CD4-positive, alpha-beta T cell treated with Interleukin-1 beta for 1 hour (primary cell): ENCODE data around the gene AK8.
"Not testable (repeated sequence)": the region's sequence is repeated elsewhere in the genome, so short reads cannot be mapped to it uniquely, and the experiment has no call there.

ENCODE experiments used
- DNase-seq, 2 donors: peaks; one replicate each; pipeline ENCODE4 v3.0.0-alpha.2; 2020 to 2022

Gene AK8

DNA sequence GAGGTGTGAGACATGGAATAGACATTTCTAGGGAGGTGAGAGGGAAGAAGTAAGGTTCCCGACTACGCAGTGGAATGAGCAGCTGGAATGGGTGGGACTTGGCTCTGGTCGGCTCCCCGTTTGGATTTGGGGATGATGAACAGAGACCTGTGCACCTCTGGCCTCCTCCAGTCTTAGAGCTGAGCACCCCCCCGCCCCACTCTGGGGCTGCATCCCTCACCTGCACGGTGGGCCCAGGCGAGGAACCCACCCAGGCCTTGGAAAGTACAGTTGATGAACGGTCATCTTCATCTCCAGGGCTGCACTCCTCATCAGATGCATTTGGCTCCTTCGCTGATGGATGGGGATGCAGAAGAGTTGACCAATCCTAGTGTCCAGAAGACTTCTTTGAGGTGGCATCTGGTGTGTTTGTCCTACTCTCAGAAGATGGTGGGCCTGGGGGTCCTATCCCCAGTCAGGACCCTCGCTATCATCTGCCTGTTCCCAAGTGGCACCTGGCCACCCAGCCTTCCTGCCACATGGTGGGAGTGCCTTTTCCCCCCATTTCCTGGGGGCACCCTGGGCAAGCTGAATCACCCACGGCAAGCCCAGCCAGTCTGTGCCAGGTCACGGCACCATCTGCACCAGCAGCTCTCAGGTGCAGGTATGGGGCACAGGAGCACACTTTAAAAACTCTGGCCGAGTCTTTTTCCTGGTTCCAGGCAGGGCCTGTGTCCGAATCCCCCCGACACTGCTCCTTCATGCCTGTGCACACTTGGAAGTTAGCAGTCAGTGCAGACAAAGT is 137.4 kb downstream of the AK8 start:
- no peak for DNase-seq

DNA sequence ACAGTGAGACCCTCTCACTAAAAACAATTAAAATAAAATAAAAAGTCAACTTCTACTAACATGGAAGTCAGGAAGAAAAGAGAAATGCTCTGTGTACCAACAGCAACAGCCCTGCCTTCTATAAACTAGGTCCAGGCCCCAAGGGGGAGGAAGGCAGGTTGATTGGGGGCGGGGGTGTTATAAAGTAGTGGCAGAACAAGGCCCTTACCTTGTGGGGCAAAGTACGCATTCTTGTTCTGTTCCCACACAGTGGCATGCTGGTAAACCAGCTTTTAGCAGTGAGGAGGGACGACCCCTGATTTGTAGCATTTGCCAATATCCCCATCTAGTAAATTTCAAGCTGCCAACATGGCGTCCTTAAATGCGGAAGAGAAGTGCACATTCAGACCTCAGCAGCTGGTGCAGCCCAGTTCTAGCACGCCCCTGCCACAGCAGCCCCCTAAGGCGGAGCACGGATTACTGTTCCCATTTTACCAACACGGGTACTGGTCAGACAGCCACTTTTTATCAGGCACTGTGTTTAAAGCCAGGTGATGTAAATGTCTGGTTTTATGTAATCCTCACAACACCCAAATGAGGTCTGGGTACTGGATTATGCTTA is 138.3 kb downstream of the AK8 start:
- DNase-seq = no peak

DNA sequence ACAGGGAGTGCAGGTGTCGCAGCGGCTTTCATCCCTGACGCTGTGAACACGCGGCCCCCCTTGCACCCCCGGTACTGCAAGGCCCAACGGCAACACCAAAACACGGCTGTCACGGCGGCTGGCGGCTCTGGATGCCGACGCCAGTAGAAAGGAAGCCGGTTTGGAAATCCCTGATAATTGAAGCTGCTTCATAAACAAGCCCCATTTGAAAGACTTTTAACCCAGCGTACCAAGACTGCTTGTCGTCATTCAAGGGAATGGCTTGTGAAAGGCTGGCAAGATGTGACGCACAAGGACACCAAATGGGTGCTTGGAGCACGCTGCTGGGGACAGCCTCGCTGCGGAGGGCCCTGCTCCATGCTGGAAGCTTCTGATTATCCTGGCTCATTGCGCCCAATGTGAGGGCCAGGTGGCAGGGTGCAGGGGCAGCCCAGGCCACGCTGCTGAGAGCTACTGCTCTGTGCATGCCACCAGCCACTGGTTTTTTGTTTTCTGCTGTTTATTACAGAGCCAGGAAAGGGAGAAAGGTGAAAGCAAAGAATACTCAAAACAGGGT is 144.7 kb downstream of the AK8 start:
- no peak for DNase-seq

DNA sequence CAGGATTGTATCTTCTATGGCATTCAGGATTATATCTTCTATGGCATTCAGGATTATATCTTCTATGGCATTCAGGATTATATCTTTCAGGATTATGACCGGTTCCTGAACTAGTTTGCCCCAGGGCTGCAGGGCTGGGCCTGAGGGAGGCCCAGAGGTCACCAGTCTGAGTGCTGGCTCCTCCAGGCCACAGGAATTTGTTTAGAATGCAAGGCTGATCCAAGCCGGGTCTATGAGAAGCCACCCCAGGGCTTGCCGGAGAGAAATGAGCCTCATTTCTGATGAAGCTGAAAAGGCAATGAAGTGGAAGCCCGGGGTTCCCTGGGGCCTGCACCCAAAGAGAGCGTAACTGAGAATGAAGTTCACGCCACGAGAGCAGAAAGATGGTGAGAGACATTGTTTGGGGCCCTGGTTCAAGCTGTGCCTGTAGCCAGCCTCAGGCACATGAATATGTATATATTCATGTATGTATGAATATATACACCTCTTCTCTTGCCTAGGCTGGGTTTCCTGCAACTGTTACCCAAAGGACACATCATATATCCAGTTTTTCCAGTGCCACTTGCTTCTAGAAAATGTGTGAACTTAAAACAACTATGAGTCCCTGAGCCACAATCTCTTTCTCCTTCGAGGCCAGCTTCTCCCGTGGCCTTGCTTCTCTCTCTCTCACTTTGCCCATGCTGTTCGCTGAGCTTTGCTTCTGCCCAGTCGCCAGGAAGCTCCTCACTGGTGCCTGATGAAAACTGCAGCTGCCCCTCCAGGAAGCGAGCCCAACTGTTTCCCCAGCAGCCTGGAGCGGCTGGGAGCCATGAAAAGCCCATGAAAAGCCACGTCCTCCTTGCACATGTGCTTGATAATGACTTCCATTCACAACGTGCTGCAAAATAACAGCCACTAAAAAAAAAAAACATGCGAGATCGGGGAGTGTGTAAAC is 145.5 kb downstream of the AK8 start:
- no peak for DNase-seq

DNA sequence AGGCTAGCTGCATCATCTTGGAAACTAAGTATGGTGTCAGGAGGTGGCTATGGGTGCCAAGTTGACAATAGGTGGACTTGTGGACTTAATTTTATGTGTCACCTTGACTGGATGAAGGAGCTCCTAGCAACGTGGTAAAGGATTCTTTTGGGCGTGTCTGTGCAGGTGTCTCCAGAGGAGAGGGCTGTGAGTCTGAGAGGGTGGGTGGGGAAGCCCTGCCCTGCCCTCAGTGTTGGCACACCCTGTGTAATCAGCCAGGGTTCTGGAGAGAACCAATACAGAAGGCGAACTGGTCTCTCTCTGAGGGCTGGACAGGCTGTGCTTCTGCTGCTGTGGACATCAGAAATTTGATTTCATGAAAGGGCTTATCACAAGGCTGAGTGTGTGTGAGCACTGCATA is 146.9 kb downstream of the AK8 start:
- no peak for DNase-seq

DNA sequence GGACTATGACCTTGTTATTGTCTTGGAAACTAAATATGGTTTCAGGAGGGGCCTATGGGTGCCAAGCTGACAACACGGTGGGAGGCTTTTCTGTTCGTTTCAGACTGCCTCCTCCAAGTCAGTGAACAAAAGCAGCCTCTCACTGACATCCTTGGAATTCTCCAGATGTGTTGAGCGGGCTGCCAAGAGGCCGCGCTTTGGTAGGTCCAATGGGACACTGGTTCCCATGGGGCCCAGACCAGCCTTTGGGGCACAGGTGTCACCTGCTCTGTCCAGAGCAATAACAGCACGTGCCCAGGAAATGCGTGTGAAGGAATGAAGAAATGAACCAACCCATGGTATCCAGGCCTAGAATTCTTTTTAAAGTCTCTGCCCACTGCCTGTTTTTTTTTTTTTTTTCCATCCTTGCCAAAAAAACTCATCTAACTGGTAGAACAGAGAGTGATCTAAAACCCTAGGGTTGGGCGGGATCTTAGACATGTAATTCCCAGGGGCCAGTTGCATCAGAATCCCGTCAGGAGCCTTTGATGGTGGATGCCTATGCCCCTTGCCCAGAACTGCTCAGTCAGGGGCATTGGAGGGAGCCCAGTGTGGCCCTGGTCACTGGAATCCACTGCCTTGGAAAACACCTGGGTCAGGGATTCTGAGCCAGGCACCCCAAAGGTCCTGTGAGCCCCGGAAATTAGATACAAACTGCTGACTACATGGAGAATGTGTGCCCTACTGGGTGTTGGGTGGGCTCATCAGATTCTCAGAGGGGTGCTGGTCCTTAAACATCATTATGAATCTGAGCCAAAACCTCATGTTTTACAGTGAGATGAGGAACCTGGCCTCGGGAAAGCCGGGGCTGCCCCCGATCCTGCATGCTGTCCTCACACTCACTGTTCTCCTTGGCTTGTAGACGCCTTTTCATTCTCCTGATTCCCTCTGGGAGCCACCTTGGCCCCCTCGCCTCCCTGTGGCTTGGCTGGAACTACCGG is 147.7 kb downstream of the AK8 start:
- DNase-seq = no peak

DNA sequence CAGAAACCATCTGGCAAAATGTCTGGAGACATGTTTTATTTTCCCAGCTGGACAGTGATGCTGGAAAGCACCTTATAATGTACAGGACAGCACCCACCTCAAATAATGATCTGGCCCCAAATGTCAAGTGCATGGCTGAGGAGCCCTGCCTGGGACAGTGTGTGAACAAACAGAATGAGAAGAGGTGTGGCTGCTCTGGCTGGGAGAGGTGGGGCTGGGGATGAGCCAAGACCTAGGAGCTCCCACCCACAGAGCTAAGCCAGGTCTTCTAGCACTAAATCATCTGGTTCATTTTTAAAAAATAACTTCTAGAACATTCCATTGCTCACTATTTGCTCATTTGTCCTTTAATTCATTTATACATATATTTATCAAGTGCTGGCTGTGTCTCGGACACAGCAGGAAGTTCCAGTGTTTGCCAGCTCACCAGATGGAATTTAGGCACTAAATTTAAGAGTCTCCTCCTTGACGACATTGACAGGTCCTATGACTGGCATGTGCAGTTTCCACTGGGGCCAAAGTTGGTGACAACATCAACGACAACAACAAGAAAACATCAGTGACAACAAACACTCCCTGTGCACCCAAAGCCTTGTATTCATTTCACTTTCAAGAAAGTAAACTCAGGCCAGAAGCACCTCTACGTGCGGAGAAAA is 148.7 kb downstream of the AK8 start:
- DNase-seq = no peak

DNA sequence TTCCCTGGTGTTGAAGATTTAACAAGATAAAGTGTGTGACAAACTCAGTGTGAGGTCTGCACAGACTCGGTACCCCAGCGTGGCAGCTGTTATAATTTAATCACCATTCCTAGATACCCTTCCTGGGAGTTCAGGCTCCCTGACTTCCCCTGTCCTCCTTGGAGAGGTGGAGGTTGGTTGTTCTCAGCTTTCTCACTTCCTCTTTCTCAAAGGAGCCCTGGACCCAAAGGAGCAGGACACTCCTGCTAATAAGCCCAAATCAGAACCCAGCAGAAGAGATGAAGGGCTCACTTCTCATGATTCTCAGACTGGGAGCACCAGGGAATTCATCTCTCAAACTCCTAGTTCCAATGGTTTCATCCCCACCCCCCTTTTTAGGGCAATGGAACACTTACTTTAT is 149.6 kb downstream of the AK8 start:
- no peak for DNase-seq

DNA sequence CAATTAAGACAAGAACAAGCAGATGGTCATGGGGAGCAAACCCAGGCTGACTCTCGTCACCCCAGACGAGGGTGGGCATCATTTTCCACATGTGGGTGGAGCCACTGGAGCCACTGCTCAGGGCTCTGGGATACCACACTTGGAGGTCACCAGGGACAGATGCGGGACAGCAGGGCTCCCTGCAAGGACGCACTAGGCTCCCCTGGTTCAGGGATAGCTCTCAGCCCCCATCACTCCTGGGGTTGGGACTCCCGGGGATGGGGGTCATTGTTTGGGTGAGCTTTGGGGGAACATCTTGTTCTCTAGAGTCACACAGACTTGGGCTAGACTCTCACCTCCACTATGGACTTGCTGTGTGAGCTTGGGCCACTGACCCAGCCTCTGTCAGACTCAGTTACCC is 150.0 kb downstream of the AK8 start:
- DNase-seq = no peak

DNA sequence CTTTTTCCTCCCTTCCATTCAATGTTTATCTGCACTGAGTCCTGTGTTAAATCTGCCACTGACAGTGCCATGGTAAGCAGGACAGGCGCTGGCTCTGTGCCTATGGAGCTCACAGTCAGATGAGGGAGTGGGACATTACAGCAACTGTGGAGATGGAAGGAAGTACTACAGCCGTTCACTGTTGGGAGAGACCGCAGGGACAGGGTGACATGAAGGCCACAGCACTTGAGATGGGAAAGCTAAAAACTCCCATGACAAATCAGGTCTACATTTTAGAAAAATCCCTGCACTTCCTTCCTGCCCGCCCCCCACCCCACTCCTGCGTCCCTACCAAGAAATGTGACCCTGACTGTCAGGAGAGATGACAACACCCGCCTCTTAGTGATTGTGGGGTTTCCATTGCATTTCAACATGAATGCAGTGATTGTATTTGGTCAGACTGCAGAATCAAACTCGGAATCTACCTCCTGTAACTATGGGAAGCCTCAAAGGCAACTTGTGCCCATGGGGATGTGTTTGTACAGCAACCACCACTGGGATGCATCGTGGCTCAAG is 151.4 kb downstream of the AK8 start:
- no peak for DNase-seq

DNA sequence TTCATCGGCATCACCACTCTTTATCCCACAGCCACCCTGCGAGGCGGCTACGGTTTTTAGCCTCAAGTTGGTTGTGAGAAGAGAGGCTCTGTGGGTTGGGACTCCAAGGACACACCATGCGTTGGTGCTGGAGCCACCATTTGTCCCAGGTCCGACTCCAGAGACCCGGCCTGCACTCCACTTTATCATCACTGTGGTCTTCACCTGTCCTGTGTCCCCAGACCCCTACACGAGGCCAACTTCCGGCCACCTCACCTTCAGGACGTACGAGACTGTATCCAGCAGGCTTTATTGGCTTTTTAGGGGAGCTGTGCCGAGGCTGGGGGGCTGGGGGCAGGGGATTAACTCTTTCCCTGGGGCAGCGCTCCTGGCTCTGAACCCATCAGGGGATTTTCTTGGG is 152.8 kb downstream of the AK8 start:
- DNase-seq = no peak

DNA sequence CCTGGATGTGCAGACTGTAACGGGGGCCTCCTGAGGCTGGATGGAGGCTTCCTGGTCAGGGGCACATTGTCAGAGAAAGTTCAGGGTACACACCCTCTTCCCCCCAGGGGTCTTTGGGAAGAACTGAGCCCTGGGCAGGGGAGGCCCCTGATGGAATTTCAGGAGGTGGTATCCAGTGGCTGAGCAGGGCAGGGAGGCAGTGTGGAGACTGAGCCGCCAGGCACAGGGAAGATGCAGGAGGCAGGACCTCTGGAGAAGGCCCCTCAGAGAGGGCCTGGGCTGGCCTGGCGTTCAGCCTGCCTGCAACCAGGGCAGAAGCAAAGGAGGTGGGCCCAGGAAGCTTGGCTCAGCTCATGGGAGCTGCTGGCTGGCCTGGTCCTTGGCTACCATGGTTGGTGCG is 154.3 kb downstream of the AK8 start:
- no peak for DNase-seq

DNA sequence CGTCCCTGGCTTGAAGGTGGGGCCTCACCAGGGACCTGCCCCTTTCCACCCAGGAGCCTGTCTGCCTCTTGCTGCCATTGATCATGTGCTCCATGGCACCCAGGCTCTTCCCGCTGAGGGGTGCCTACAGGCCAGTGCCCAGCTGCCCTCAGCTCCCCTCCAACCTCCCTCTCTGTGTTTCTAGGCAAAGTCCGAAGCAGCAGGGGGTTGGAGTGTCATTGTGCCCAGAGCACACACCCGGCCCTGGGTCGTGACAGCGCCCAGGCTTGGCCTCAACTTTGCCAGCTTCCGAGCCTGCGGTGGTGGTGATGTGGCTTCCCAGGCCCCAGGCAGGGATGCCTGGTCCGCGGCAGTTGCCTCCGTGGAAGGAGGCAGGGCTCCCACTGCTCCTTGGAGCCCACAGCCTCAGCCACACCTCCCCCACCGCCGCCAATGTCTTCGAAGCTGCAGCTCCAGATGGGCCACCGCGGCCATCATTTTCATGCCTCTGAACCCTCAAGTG is 155.5 kb downstream of the AK8 start:
- DNase-seq = no peak

DNA sequence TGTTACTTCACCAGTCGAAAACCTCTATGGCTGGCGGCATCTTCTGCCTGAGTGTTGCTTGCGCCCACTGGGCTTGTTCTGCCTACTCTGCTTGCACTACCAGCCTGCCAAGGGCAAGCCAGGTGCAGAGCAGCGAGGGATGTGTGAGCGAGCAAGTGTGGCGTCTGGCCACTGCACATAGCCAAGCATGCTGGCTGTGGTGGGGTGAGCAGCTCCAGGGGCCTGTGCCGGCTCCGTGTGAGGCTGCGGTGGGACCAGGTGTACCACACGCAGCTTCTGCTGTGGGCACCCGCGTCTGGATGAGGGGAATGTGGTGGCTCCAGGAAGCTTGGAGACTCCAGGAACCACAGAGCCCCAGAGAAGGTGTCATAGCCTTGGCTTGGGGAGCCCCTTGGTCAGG is 156.4 kb downstream of the AK8 start:
- no peak for DNase-seq

DNA sequence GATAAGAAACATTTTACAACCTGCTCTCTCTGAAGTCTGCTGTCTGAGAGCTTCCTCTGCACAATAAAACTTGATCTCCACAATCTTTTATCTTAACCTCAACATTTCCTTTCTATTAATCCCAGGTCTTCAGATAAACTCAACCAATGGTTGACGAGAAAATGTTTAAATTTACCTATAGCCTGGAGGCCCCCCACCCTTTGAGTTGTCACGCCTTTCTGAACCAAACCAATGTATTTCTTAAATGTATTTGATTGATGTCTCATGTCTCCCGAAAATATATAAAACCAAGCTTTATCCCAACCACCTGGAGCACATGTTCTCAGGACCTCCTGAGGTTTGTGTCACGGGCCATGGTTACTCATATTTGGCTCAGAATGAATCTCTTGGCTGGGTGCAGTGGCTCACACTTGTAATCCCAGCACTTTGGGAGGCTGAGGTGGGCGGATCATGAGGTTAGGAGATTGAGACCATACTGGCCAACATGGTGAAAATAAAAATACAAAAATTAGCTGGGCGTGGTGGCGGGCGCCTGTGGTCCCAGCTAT is 159.6 kb downstream of the AK8 start:
- not testable (repeated sequence) for DNase-seq

DNA sequence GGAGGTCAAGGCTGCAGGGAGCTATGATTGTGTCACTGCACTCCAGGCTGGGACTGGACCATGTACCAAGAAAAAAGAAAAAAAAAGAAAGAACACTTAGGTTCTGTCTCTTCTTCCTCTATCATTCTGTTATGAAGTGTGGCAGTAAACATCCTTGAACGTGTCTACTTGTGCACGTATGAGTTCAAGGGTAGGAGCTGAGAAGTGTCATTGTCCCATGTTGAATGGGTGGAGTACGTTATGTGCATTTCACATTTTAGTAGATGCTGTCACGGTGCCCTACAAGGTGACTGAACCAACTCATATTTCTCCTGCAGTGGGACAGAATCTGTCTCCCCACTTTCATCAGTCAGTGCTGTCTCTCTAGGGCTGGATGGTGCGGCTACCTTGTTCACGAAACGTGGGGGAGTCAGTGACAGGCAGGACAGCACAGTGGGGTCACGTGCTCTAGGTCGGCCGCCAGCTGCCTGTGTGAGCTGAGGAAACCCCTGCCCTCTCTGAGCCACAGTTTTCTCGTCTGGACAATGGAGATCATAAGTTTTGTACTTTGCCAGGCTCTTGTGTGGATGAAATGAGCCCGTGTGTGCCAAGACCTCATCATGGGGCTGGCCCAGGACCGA is 160.6 kb downstream of the AK8 start:
- DNase-seq = no peak

DNA sequence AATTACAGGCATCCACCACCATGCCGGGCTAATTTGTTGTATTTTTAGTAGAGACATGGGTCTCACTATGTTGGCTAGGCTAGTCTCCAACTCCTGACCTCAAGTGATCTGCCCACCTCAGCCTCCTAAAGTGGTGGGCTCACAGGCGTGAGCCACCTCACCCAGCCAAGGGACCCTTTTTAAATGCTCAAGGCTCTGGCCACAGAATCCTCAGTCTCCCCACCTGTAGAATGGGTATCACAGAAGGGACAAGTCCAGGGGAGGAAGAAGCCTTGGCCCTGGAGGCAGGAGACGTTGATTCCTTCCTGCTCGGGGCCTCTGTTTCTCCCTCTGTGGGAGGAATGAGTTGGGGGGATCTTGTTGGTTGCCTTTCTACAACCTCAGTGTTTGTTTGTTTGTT is 162.1 kb downstream of the AK8 start:
- DNase-seq = no peak

DNA sequence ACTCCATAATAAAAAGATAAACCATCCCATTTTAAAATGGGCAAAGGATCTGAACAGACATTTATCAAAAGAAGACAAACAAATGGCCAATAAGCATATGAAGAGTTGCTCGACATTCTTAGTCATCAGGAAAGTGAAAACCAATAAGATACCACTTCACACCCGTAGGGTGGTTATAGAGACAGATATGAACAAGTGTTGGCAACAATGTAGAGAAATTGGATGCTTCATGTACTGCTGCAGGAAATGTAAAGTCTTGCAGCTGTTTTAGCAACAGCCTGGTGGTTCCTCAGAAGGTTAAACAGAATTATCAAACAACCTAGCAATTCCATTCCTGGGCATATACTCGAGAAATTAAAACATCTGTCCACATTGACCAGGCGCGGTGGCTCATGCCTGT is 165.3 kb downstream of the AK8 start:
- DNase-seq = no peak

DNA sequence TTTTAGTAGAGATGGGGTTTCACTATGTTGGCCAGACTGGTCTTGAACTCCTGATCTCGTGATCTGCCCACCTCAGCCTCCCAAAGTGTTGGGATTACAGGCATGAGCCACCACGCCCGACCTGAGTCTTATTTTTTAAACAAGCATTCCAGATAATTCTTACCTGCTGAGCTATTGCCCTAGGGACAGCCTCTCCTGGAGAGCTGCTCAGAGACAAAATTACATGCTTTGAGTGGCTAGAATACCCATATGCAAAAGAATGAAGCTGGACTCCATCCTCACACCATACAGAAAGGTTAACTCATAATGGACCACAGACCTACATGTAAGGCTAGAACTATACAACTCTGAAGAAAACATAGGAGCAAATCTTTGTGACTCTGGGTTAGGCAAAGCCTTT is 166.2 kb downstream of the AK8 start:
- DNase-seq = no peak

DNA sequence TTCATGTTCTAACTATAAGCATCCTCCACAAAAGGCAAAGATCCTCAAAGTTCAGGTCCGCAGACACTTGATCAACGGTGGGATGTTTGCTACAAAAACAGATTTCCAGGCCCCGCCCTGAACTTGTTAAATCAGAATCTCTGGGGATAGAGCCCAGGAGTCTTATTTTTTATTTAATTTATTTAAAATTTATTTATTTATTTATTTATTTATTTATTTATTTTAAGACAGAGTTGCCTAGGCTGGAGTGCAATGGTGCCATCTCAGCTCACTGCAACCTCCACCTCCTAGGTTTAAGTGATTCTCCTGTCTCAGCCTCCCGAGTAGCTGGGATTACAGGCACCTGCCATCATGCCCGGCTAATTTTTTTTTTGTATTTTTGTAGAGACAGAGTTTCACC is 166.9 kb downstream of the AK8 start:
- not testable (repeated sequence) for DNase-seq
